Measurements from ENCODE around the gene ENTPD7.
"Not testable (repeated sequence)": the region's sequence is repeated elsewhere in the genome, so short reads cannot be mapped to it uniquely, and the experiment has no call there.

ENTPD7 gene

GRCh38 chr10:99732033-99732842 lies 72.9 kb downstream of the ENTPD7 start, which contains the start of the genes COX15 and CUTC:
TSS of gene COX15 (minus strand) at chr10:99732127. CDS start at chr10:99732049, 78 bp downstream.
TSS of gene CUTC (plus strand) at chr10:99732234. CDS start at chr10:99732349, 115 bp downstream.
- peak; percentile 98 for DNase-seq (ENCODE audit: low spot score)
- Histone ChIP-seq H3K4me3 (peak within 1 kb of the TSS; percentile 97), H3K27ac (peak within 1 kb of the TSS; percentile 84 to 88)
- no peak for TF ChIP-seq CTCF (IDR thresholded peaks at IDR 0.05)

- Histone ChIP-seq H3K4me3 (peak overlapping the region; percentile 97), H3K27ac (no peak overlapping the region)
- no peak for TF ChIP-seq CTCF (IDR thresholded peaks at IDR 0.05)
- no peak for DNase-seq (ENCODE audit: low spot score)
Measured at GRCh38 chr10:99733366-99733765, 74.1 kb downstream of the ENTPD7 start.

- not testable (repeated sequence) for H3K4me3 ChIP-seq; DNase-seq (ENCODE audit: low spot score); H3K27ac ChIP-seq
Measured at GRCh38 chr10:99734111-99734510, 74.8 kb downstream of the ENTPD7 start.

- DNase-seq (ENCODE audit: low spot score): no peak
- H3K27ac ChIP-seq: no peak overlapping the region
- H3K4me3 ChIP-seq: no peak overlapping the region
- no peak for TF ChIP-seq CTCF (IDR thresholded peaks at IDR 0.05)
Measured at GRCh38 chr10:99740260-99740659, 81.0 kb downstream of the ENTPD7 start.

GRCh38 chr10:99740933-99741559 lies 81.7 kb downstream of the ENTPD7 start:
- Histone ChIP-seq H3K4me3 (no peak overlapping the region), H3K27ac (no peak overlapping the region)
- TF ChIP-seq CTCF (IDR thresholded peaks at IDR 0.05): no peak
- DNase-seq (ENCODE audit: low spot score): no peak

- no peak for TF ChIP-seq CTCF (IDR thresholded peaks at IDR 0.05)
- Histone ChIP-seq H3K27ac (no peak overlapping the region), H3K4me3 (no peak overlapping the region)
- DNase-seq (ENCODE audit: low spot score): no peak
Measured at GRCh38 chr10:99742254-99742653, 82.9 kb downstream of the ENTPD7 start.

- H3K4me3 ChIP-seq: no peak overlapping the region
- no peak for TF ChIP-seq CTCF (IDR thresholded peaks at IDR 0.05)
- H3K27ac ChIP-seq: no peak overlapping the region
- DNase-seq (ENCODE audit: low spot score): no peak
Measured at GRCh38 chr10:99742701-99743100, 83.4 kb downstream of the ENTPD7 start.

All from coronary artery (tissue), 2 donors.